HT1080 (cell line): Measurements from ENCODE around the gene SUPT16H. TPM values are rescaled to one million over a fixed set of nuclear protein-coding genes. Genes with fewer than 3 reads are reported as not detected.
"Not testable (repeated sequence)": the region's sequence is repeated elsewhere in the genome, so short reads cannot be mapped to it uniquely, and the experiment has no call there.

Source experiments
- DNase-seq: peaks from one replicate; pipeline ENCODE4 v3.0.0-alpha.2; 2015; ENCODE audit warnings: low read depth
- small RNA-seq: library from RNA; depleted of rRNA; stranded (forward); fragments of <200 nt; gene quantifications from one replicate; pipeline ENCODE3, GENCODE V24; 2014
- total RNA-seq: library from RNA; depleted of rRNA; stranded (reverse); fragments of >200 nt; shearing (Covaris generic); gene quantifications from 2 replicates; pipeline ENCODE4 v1.2.3, GENCODE V29; 2014; rRNA removed

Gene SUPT16H
- total RNA-seq, 1 experiment from 2014 or later, result 124 TPM

- not testable (repeated sequence) for DNase-seq
Observed at GRCh38 chr14:21302836-21303140, 81.0 kb downstream of the SUPT16H start.

DNA sequence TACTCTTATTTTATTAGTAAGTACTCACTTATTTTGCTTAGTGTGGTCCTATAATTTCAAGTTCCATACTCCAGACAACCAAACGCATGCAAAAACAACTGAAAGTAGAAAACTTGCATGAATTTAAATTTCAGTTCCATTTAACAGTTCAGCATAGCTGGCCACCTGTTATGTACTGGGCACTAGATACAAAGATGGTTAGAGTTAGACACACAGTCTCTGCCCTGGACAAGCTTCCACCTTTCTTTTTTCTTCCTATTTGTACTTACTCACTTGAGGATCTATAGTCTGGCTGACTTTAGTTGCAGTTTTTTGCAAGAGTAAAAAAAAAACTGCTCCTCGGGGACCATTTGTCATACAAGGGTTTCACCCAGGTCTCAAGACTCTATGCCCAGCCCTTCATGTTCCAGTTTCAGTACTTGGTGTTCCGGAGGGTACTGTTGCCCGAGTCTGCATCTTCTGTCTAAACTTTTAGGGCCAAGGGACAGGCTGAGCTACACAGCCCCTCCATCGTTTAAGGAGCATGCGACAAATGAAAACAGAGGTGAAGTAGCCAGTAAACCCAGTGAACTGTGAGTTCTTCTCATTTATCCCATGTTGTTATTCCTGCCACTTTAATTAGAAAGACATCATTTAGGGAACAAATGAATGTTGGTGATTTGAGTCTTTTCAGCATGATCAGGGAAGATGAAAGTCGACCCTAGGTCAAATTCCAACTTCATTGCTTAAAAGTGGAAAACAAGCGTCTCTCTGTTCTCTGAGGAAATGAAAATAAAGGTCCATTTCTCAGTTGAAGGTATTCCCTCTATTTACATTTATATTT is 81.6 kb downstream of the SUPT16H start:
- no peak for DNase-seq

Small RNAs within 50 kb of the gene (small RNA-seq; reads per million reads assigned to genes)
- gene RN7SL650P, result not detected
- 2,897 reads per million, percentile 99 among the genes with 10 or more reads in this experiment for gene SNORD8
- gene SNORD9, result 24.5 reads per million, percentile 93 among the genes with 10 or more reads in this experiment

Other genes with a start within 250 kb of the SUPT16H start
- gene OR5AU1, start 228.0 kb downstream of the SUPT16H start, total RNA-seq, result not detected in 2 replicates
- 1,396 and 1,870 TPM in 2 replicates for gene HNRNPC, start 114.6 kb downstream of the SUPT16H start, total RNA-seq
- not detected in 2 replicates for gene RPGRIP1, start 103.9 kb downstream of the SUPT16H start, total RNA-seq
- 53.8 and 58.3 TPM in 2 replicates for gene CHD8, start 72.1 kb upstream of the SUPT16H start, total RNA-seq
- gene RAB2B, start 92.9 kb upstream of the SUPT16H start, total RNA-seq, result 11.8 and 16.6 TPM in 2 replicates
- 16.4 and 46.2 TPM in 2 replicates for gene TOX4, start 93.2 kb upstream of the SUPT16H start, total RNA-seq
- 96.6 and 99.7 TPM in 2 replicates for gene METTL3, start 127.3 kb upstream of the SUPT16H start, total RNA-seq
- 0.03 TPM in 2 replicates for gene SALL2, start 142.3 kb upstream of the SUPT16H start, total RNA-seq
- not detected in 2 replicates for gene OR10G3, start 196.1 kb upstream of the SUPT16H start, total RNA-seq